ENCODE results near the gene COL17A1. TPM values are rescaled to one million over a fixed set of nuclear protein-coding genes. Genes with fewer than 3 reads are reported as not detected.

The COL17A1 gene
- total and polyA plus RNA-seq, 2 experiments from 2014 or later, result 1.1 to 1.3 TPM

DNA sequence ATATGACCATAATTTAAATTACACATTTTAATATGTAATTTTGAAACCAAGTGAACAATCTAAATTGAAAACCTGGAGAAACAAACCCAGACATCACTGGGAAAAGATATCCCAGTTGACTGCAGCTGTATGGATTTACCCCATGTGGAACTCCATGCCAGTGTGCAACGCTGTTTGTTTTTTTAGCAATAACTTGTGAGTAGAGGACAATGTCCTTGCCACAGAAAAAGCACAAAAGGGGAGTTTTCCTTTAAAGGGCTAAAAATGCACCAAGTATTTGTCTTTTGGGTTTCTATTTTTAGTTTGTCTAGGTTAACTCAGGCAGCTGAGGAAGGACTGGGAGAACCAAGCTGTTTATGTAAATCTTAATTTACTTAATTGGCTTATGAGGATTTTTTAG is 15.1 kb upstream of the COL17A1 start:
- H3K9me3 Mint-ChIP-seq, result peaks cover 11% of the 10 kb centered on the region; the same call in 1 of the 3 replicates
- no peak overlapping the region for H3K4me2 ChIP-seq
- peaks cover 3% of the 10 kb centered on the region; the same call in 1 of the 2 replicates for H3K9me2 ChIP-seq (ENCODE audit: insufficient read depth)
- H3K27ac ChIP-seq (ENCODE audit: low read depth), result no peak overlapping the region
- H3K27me3 ChIP-seq (ENCODE audit: insufficient read depth), result no peaks in the 10 kb centered on the region
- H3K4me1 ChIP-seq (ENCODE audit: insufficient read depth), result peaks cover 6% of the 10 kb centered on the region; the same call in 1 of the 2 replicates
- H4K20me1 ChIP-seq (replicated peaks; ENCODE audit: insufficient read depth), result no peaks in the 10 kb centered on the region
- no peaks in the 10 kb centered on the region; the same call in 1 of the 2 replicates for H3K36me3 ChIP-seq (ENCODE audit: insufficient read depth)
- no peaks in the 10 kb centered on the region for H3F3A ChIP-seq (replicated peaks; ENCODE audit: low read depth)
- TF ChIP-seq POLR2AphosphoS5 (IDR thresholded peaks at IDR 0.05; ENCODE audit: low read depth) (no peak), EZH2phosphoT487 (IDR thresholded peaks at IDR 0.05; ENCODE audit: unreplicated experiment) (no peak), CREB1 (CRISPR knock-in tag; IDR thresholded peaks at IDR 0.05; ENCODE audit: low read depth) (no peak), STAT1 (IDR thresholded peaks at IDR 0.05; ENCODE audit: unreplicated experiment) (no peak), ZNF114 (CRISPR knock-in tag; IDR thresholded peaks at IDR 0.05) (no peak), ZNF331 (CRISPR knock-in tag; IDR thresholded peaks at IDR 0.05; ENCODE audit: low read depth) (no peak), JUNB (IDR thresholded peaks at IDR 0.05; ENCODE audit: unreplicated experiment) (no peak), NANOG (IDR thresholded peaks at IDR 0.05; ENCODE audit: borderline replicate concordance) (no peak), EZH2 (IDR thresholded peaks at IDR 0.05; ENCODE audit: low read depth, unreplicated experiment) (no peak)
- TF ChIP-seq, protein P1, sequence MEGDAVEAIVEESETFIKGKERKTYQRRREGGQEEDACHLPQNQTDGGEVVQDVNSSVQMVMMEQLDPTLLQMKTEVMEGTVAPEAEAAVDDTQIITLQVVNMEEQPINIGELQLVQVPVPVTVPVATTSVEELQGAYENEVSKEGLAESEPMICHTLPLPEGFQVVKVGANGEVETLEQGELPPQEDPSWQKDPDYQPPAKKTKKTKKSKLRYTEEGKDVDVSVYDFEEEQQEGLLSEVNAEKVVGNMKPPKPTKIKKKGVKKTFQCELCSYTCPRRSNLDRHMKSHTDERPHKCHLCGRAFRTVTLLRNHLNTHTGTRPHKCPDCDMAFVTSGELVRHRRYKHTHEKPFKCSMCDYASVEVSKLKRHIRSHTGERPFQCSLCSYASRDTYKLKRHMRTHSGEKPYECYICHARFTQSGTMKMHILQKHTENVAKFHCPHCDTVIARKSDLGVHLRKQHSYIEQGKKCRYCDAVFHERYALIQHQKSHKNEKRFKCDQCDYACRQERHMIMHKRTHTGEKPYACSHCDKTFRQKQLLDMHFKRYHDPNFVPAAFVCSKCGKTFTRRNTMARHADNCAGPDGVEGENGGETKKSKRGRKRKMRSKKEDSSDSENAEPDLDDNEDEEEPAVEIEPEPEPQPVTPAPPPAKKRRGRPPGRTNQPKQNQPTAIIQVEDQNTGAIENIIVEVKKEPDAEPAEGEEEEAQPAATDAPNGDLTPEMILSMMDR (conservative IDR thresholded peaks at IDR 0.05; ENCODE audit: low read depth in 2 of 2), result no peak
- TF ChIP-seq, protein P2, sequence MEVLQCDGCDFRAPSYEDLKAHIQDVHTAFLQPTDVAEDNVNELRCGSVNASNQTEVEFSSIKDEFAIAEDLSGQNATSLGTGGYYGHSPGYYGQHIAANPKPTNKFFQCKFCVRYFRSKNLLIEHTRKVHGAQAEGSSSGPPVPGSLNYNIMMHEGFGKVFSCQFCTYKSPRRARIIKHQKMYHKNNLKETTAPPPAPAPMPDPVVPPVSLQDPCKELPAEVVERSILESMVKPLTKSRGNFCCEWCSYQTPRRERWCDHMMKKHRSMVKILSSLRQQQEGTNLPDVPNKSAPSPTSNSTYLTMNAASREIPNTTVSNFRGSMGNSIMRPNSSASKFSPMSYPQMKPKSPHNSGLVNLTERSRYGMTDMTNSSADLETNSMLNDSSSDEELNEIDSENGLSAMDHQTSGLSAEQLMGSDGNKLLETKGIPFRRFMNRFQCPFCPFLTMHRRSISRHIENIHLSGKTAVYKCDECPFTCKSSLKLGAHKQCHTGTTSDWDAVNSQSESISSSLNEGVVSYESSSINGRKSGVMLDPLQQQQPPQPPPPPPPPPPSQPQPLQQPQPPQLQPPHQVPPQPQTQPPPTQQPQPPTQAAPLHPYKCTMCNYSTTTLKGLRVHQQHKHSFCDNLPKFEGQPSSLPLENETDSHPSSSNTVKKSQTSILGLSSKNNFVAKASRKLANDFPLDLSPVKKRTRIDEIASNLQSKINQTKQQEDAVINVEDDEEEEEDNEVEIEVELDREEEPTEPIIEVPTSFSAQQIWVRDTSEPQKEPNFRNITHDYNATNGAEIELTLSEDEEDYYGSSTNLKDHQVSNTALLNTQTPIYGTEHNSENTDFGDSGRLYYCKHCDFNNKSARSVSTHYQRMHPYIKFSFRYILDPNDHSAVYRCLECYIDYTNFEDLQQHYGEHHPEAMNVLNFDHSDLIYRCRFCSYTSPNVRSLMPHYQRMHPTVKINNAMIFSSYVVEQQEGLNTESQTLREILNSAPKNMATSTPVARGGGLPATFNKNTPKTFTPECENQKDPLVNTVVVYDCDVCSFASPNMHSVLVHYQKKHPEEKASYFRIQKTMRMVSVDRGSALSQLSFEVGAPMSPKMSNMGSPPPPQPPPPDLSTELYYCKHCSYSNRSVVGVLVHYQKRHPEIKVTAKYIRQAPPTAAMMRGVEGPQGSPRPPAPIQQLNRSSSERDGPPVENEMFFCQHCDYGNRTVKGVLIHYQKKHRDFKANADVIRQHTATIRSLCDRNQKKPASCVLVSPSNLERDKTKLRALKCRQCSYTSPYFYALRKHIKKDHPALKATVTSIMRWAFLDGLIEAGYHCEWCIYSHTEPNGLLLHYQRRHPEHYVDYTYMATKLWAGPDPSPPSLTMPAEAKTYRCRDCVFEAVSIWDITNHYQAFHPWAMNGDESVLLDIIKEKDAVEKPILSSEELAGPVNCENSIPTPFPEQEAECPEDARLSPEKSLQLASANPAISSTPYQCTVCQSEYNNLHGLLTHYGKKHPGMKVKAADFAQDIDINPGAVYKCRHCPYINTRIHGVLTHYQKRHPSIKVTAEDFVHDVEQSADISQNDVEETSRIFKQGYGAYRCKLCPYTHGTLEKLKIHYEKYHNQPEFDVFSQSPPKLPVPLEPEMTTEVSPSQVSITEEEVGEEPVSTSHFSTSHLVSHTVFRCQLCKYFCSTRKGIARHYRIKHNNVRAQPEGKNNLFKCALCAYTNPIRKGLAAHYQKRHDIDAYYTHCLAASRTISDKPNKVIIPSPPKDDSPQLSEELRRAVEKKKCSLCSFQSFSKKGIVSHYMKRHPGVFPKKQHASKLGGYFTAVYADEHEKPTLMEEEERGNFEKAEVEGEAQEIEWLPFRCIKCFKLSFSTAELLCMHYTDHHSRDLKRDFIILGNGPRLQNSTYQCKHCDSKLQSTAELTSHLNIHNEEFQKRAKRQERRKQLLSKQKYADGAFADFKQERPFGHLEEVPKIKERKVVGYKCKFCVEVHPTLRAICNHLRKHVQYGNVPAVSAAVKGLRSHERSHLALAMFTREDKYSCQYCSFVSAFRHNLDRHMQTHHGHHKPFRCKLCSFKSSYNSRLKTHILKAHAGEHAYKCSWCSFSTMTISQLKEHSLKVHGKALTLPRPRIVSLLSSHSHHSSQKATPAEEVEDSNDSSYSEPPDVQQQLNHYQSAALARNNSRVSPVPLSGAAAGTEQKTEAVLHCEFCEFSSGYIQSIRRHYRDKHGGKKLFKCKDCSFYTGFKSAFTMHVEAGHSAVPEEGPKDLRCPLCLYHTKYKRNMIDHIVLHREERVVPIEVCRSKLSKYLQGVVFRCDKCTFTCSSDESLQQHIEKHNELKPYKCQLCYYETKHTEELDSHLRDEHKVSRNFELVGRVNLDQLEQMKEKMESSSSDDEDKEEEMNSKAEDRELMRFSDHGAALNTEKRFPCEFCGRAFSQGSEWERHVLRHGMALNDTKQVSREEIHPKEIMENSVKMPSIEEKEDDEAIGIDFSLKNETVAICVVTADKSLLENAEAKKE (CRISPR knock-in tag; IDR thresholded peaks at IDR 0.05), result no peak
- TF ChIP-seq, protein P3, sequence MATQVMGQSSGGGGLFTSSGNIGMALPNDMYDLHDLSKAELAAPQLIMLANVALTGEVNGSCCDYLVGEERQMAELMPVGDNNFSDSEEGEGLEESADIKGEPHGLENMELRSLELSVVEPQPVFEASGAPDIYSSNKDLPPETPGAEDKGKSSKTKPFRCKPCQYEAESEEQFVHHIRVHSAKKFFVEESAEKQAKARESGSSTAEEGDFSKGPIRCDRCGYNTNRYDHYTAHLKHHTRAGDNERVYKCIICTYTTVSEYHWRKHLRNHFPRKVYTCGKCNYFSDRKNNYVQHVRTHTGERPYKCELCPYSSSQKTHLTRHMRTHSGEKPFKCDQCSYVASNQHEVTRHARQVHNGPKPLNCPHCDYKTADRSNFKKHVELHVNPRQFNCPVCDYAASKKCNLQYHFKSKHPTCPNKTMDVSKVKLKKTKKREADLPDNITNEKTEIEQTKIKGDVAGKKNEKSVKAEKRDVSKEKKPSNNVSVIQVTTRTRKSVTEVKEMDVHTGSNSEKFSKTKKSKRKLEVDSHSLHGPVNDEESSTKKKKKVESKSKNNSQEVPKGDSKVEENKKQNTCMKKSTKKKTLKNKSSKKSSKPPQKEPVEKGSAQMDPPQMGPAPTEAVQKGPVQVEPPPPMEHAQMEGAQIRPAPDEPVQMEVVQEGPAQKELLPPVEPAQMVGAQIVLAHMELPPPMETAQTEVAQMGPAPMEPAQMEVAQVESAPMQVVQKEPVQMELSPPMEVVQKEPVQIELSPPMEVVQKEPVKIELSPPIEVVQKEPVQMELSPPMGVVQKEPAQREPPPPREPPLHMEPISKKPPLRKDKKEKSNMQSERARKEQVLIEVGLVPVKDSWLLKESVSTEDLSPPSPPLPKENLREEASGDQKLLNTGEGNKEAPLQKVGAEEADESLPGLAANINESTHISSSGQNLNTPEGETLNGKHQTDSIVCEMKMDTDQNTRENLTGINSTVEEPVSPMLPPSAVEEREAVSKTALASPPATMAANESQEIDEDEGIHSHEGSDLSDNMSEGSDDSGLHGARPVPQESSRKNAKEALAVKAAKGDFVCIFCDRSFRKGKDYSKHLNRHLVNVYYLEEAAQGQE (IDR thresholded peaks at IDR 0.05; ENCODE audit: unreplicated experiment), result no peak
- TF ChIP-seq, protein P4, sequence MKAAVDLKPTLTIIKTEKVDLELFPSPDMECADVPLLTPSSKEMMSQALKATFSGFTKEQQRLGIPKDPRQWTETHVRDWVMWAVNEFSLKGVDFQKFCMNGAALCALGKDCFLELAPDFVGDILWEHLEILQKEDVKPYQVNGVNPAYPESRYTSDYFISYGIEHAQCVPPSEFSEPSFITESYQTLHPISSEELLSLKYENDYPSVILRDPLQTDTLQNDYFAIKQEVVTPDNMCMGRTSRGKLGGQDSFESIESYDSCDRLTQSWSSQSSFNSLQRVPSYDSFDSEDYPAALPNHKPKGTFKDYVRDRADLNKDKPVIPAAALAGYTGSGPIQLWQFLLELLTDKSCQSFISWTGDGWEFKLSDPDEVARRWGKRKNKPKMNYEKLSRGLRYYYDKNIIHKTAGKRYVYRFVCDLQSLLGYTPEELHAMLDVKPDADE (IDR thresholded peaks at IDR 0.05), result no peak
- no peak overlapping the region for H3K4me3 Mint-ChIP-seq
- H3K36me3 Mint-ChIP-seq (ENCODE audit: low read depth), result peaks cover 7% of the 10 kb centered on the region; the same call in 1 of the 3 replicates
- H3K27me3 Mint-ChIP-seq (ENCODE audit: insufficient read depth, low read depth, poor library complexity), result no peaks in the 10 kb centered on the region
- no peak overlapping the region for H2AFZ ChIP-seq
- no peaks in the 10 kb centered on the region for H3K4me1 Mint-ChIP-seq
- H3K27ac Mint-ChIP-seq, result no peak overlapping the region
- no peaks in the 10 kb centered on the region for H3K79me2 ChIP-seq (replicated peaks; ENCODE audit: insufficient read depth)
- no peak overlapping the region for H3K4me3 ChIP-seq
- DNase-seq (ENCODE audit: low spot score) (no peak), ATAC-seq (no peak)
